HepG2 (cell line): ENCODE measurements around the gene PRMT7. TPM values are rescaled to one million over a fixed set of nuclear protein-coding genes. Genes with fewer than 3 reads are reported as not detected.

Experiments
- ATRX ChIP-seq: sonication (generic); formaldehyde crosslinking; IDR thresholded peaks from 2 replicates; pipeline ENCODE4 v1.4.0; 2020; ENCODE audit warnings: missing genetic modification reagents, borderline replicate concordance
- CBX1 ChIP-seq: IDR thresholded peaks from one replicate; pipeline ENCODE4 v1.6.1; 2016; ENCODE audit warnings: antibody characterized with exemption, low read depth
- CEBPG ChIP-seq: IDR thresholded peaks from 2 replicates; pipeline ENCODE4 v1.6.1; 2016
- CTCF ChIP-seq: sonication (generic); formaldehyde crosslinking; IDR thresholded peaks from 2 replicates; pipeline ENCODE4 v1.5.0; 2020; ENCODE audit warnings: mild to moderate bottlenecking, missing genetic modification reagents, moderate library complexity
- FIP1L1 ChIP-seq: fragments of 200-400 bp; formaldehyde crosslinking; IDR thresholded peaks from 2 replicates; pipeline ENCODE4 v1.6.1; 2018; ENCODE audit warnings: low read depth, mild to moderate bottlenecking, low read length, moderate library complexity, borderline replicate concordance; ENCODE audit not compliant: insufficient read depth
- FOXC1 ChIP-seq: sonication (generic); formaldehyde crosslinking; IDR thresholded peaks from 2 replicates; pipeline ENCODE4 v1.8.0; 2022; ENCODE audit warnings: mild to moderate bottlenecking, missing genetic modification reagents, borderline replicate concordance
- HMG20A ChIP-seq: IDR thresholded peaks from 2 replicates; pipeline ENCODE4 v1.6.1; 2016; ENCODE audit warnings: borderline replicate concordance
- MBNL3 ChIP-seq: fragments of 250-450 bp; sonication (Bioruptor Pico); conservative IDR thresholded peaks from 2 replicates; pipeline ENCODE4 v1.8.0; 2022; ENCODE audit warnings: mild to moderate bottlenecking, inconsistent platforms
- NR1H2 ChIP-seq: sonication (generic); formaldehyde crosslinking; IDR thresholded peaks from 2 replicates; pipeline ENCODE4 v1.8.1; 2022; ENCODE audit warnings: low read depth, missing genetic modification reagents, borderline replicate concordance
- PRPF4 ChIP-seq: fragments of 200-400 bp; formaldehyde crosslinking; IDR thresholded peaks from 2 replicates; pipeline ENCODE4 v1.6.1; 2016; ENCODE audit warnings: low read length, low read depth; ENCODE audit not compliant: poor library complexity, severe bottlenecking
- SALL2 ChIP-seq: sonication (generic); formaldehyde crosslinking; IDR thresholded peaks from 2 replicates; pipeline ENCODE4 v1.8.1; 2023; ENCODE audit warnings: mild to moderate bottlenecking, missing genetic modification reagents, inconsistent platforms
- SPEN ChIP-seq: sonication (generic); formaldehyde crosslinking; IDR thresholded peaks from 2 replicates; pipeline ENCODE4 v1.5.1; 2020; ENCODE audit warnings: low read depth, mild to moderate bottlenecking, missing genetic modification reagents
- ZNF12 ChIP-seq: sonication (generic); formaldehyde crosslinking; IDR thresholded peaks from 2 replicates; pipeline ENCODE4 v1.5.0; 2020; ENCODE audit warnings: missing genetic modification reagents
- ZNF180 ChIP-seq: sonication (generic); formaldehyde crosslinking; IDR thresholded peaks from 2 replicates; pipeline ENCODE4 v1.4.0; 2020; ENCODE audit warnings: low read depth, missing genetic modification reagents, borderline replicate concordance
- ZNF24 ChIP-seq: fragments of 450-650 bp; IDR thresholded peaks from 2 replicates; pipeline ENCODE4 v1.6.1; 2017; ENCODE audit warnings: antibody characterized with exemption, mild to moderate bottlenecking
- ZNF703 ChIP-seq: sonication (generic); formaldehyde crosslinking; IDR thresholded peaks from 2 replicates; pipeline ENCODE4 v1.5.1; 2020; ENCODE audit warnings: missing genetic modification reagents, mild to moderate bottlenecking, moderate library complexity, borderline replicate concordance
- ZNF761 ChIP-seq: sonication (generic); formaldehyde crosslinking; conservative IDR thresholded peaks from 2 replicates; pipeline ENCODE4 v1.4.0; 2020; ENCODE audit warnings: mild to moderate bottlenecking, missing genetic modification reagents
- ZNF800 ChIP-seq: sonication (generic); formaldehyde crosslinking; IDR thresholded peaks from 2 replicates; pipeline ENCODE4 v1.4.0; 2020; ENCODE audit warnings: missing genetic modification reagents
- polyA plus RNA-seq, 8 experiments: library from polyadenylated mRNA; depleted of rRNA in 3 of 8; stranded (reverse) in 7 of 8; unstranded in 1 of 8; fragments of >200 nt; fragmentation: Illumina TruSeq in 4 of 8; extraction: Trizol in 4 of 8; gene quantifications; 2 replicates each; pipeline versions ENCODE4 v1.2.1 to v1.2.3, GENCODE V29; 2011 to 2016; ENCODE audit warnings: low read depth in 4 of 8, missing spikeins in 1 of 8, mixed read lengths in 1 of 8; ENCODE audit not compliant: insufficient read depth in 1 of 8
- total RNA-seq, 5 experiments: library from RNA; depleted of rRNA; stranded (reverse); fragments of >200 nt; fragmentation: Illumina TruSeq; extraction: Trizol; gene quantifications; 2 replicates each; pipeline ENCODE4 v1.2.3, GENCODE V29; 2016; ENCODE audit warnings: low read depth in 1 of 5
- TF ChIP-seq, protein P1 (sequence below): sonication (generic); formaldehyde crosslinking; IDR thresholded peaks from 2 replicates; pipeline ENCODE4 v1.4.0; 2020; ENCODE audit warnings: mild to moderate bottlenecking, missing genetic modification reagents
- TF ChIP-seq, protein P2 (sequence below): sonication (generic); formaldehyde crosslinking; IDR thresholded peaks from 2 replicates; pipeline ENCODE4 v1.5.1; 2020; ENCODE audit warnings: missing genetic modification reagents, mild to moderate bottlenecking, borderline replicate concordance
- TF ChIP-seq, protein P3 (sequence below): IDR thresholded peaks from 2 replicates; pipeline ENCODE4 v1.6.1; 2016; ENCODE audit warnings: low read depth, control low read depth

PRMT7 gene
- total and polyA plus RNA-seq, 2 of the 13 experiments (the other 11 are each of a cell fraction or from before 2014, with no cell fraction given), result 47.5 to 55.0 TPM

- TF ChIP-seq ZNF800 (CRISPR knock-in tag), result no peak; the same call in none of the 2 replicates
- TF ChIP-seq NR1H2 (CRISPR knock-in tag), result peak; percentile 71; the same call in 1 of the 2 replicates
- no peak for TF ChIP-seq CBX1
- TF ChIP-seq ZNF24, result 0 out of 2 replicates have a peak, but pooled peaks have one; percentile 19
- TF ChIP-seq MBNL3 (CRISPR knock-in tag), result no peak
- TF ChIP-seq, protein P1, sequence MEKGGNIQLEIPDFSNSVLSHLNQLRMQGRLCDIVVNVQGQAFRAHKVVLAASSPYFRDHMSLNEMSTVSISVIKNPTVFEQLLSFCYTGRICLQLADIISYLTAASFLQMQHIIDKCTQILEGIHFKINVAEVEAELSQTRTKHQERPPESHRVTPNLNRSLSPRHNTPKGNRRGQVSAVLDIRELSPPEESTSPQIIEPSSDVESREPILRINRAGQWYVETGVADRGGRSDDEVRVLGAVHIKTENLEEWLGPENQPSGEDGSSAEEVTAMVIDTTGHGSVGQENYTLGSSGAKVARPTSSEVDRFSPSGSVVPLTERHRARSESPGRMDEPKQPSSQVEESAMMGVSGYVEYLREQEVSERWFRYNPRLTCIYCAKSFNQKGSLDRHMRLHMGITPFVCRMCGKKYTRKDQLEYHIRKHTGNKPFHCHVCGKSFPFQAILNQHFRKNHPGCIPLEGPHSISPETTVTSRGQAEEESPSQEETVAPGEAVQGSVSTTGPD (CRISPR knock-in tag), result no peak
- no peak for TF ChIP-seq ATRX (CRISPR knock-in tag)
- peak; percentile 71; the same call in 1 of the 2 replicates for TF ChIP-seq SALL2
- TF ChIP-seq, protein P2, sequence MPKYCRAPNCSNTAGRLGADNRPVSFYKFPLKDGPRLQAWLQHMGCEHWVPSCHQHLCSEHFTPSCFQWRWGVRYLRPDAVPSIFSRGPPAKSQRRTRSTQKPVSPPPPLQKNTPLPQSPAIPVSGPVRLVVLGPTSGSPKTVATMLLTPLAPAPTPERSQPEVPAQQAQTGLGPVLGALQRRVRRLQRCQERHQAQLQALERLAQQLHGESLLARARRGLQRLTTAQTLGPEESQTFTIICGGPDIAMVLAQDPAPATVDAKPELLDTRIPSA, result peak; percentile 59; the same call in 1 of the 2 replicates
- no peak for TF ChIP-seq CEBPG
- no peak; the same call in none of the 2 replicates for TF ChIP-seq SPEN (CRISPR knock-in tag)
- TF ChIP-seq ZNF761 (CRISPR knock-in tag), result peak; percentile 45; the same call in 1 of the 2 replicates
- TF ChIP-seq ZNF180 (CRISPR knock-in tag), result peak; percentile 14; the same call in 1 of the 2 replicates
- TF ChIP-seq ZNF703 (CRISPR knock-in tag), result peak; percentile 80; the same call in 1 of the 2 replicates
- 0 out of 2 replicates have a peak, but pooled peaks have one; percentile 31 for TF ChIP-seq ZNF12 (CRISPR knock-in tag)
- TF ChIP-seq FOXC1 (CRISPR knock-in tag), result no peak; the same call in none of the 2 replicates
- peak; percentile 95 for TF ChIP-seq CTCF
- no peak for TF ChIP-seq PRPF4
- TF ChIP-seq, protein P3, sequence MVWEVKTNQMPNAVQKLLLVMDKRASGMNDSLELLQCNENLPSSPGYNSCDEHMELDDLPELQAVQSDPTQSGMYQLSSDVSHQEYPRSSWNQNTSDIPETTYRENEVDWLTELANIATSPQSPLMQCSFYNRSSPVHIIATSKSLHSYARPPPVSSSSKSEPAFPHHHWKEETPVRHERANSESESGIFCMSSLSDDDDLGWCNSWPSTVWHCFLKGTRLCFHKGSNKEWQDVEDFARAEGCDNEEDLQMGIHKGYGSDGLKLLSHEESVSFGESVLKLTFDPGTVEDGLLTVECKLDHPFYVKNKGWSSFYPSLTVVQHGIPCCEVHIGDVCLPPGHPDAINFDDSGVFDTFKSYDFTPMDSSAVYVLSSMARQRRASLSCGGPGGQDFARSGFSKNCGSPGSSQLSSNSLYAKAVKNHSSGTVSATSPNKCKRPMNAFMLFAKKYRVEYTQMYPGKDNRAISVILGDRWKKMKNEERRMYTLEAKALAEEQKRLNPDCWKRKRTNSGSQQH (CRISPR knock-in tag), result 0 out of 2 replicates have a peak, but pooled peaks have one; percentile 38
- TF ChIP-seq FIP1L1, result no peak
- TF ChIP-seq HMG20A (CRISPR knock-in tag), result 0 out of 2 replicates have a peak, but pooled peaks have one; percentile 11
Measured at GRCh38 chr16:68264128-68265077, 46.4 kb upstream of the PRMT7 start, which contains the start of gene SLC7A6 (continued).
